K562 (cell line): ENCODE data around the gene MRPL48.
"Not testable (repeated sequence)": the region's sequence is repeated elsewhere in the genome, so short reads cannot be mapped to it uniquely, and the experiment has no call there.

ENCODE experiments used
- BACH1 ChIP-seq: fragments of 200-800 bp; sonication (Bioruptor generic); IDR thresholded peaks from 2 replicates; pipeline ENCODE4 v1.6.1; 2016; ENCODE audit warnings: missing genetic modification characterization, missing compliant biosample characterization
- BHLHE40 ChIP-seq: IDR thresholded peaks from 2 replicates; pipeline ENCODE4 v1.6.1; 2011; ENCODE audit warnings: low read length, improper control_type of control experiment
- FOXP1 ChIP-seq: sonication (generic); formaldehyde crosslinking; IDR thresholded peaks from 2 replicates; pipeline ENCODE4 v1.8.0; 2022; ENCODE audit warnings: mild to moderate bottlenecking, missing genetic modification reagents
- HLTF ChIP-seq: fragments of 450-650 bp; IDR thresholded peaks from 2 replicates; pipeline ENCODE4 v1.6.1; 2016
- JUN ChIP-seq, 2 experiments: sonication (generic) in 1 of 2; formaldehyde crosslinking in 1 of 2; IDR thresholded peaks; 2 replicates each; pipeline versions ENCODE4 v1.6.1 to v1.8.0; 2012 to 2022; ENCODE audit warnings: borderline replicate concordance in 2 of 2, mild to moderate bottlenecking in 2 of 2, improper control_type of control experiment in 1 of 2, low read depth in 1 of 2, low read length in 1 of 2, missing genetic modification reagents in 1 of 2
- SNIP1 ChIP-seq: fragments of 450-650 bp; IDR thresholded peaks from 2 replicates; pipeline ENCODE4 v1.7.1; 2017; ENCODE audit warnings: low read depth, mild to moderate bottlenecking
- SREBF1 ChIP-seq: fragments of 150-350 bp; IDR thresholded peaks from 2 replicates; pipeline ENCODE4 v1.6.1; 2014; ENCODE audit warnings: antibody characterized with exemption, low read depth, low read length, borderline replicate concordance
- ZNF24 ChIP-seq: fragments of 450-650 bp; IDR thresholded peaks from 2 replicates; pipeline ENCODE4 v1.6.1; 2016
- ZNF79 ChIP-seq: fragments of 250-450 bp; sonication (Bioruptor Pico); IDR thresholded peaks from 2 replicates; pipeline ENCODE4 v1.4.0; 2020; ENCODE audit warnings: low read depth, mild to moderate bottlenecking, moderate library complexity
- TF ChIP-seq, protein P1 (sequence below), 3 experiments: IDR thresholded peaks in 2 of 3; conservative IDR thresholded peaks in 1 of 3; 2 replicates each; pipeline ENCODE4 v1.5.1; 2011 to 2012; ENCODE audit warnings: low read length in 3 of 3, mild to moderate bottlenecking in 3 of 3, control low read depth in 2 of 3, improper control_type of control experiment in 1 of 3, inconsistent platforms in 1 of 3, low read depth in 1 of 3, mixed read lengths in 1 of 3, moderate library complexity in 1 of 3; ENCODE audit not compliant: insufficient read depth in 2 of 3
- TF ChIP-seq, protein P2 (sequence below): fragments of 450-650 bp; IDR thresholded peaks from 2 replicates; pipeline ENCODE4 v1.6.1; 2018; ENCODE audit not compliant: partially characterized antibody

DNA sequence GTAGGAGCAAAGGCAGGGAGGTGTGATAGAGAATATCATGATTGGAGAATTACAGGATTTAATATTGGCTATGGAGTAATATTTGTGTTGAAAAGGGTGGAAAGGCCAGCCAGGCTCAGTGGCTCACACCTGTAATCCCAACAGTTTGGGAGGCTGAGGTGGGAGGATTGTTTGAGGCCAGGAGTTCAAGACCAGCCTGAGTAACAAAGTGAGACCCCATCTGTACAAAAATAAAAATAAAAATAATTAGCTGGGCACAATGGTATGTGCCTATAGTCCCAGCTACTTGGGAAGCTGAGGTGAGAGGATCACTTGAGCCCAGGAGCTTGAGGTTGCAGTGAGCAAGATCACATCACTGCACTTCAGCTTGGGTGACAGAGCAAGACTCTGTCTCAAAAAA is 2.2 kb upstream of the MRPL48 start:
- TF ChIP-seq ZNF24; FOXP1 (CRISPR knock-in tag); JUN (IDR thresholded peaks at IDR 0.05; ENCODE audit: borderline replicate concordance, low read depth, low read length); JUN (CRISPR knock-in tag; IDR thresholded peaks at IDR 0.05; ENCODE audit: borderline replicate concordance); HLTF; BHLHE40; BACH1; ZNF79 (CRISPR knock-in tag); SNIP1; SREBF1: not testable (repeated sequence)
- TF ChIP-seq, protein P1, sequence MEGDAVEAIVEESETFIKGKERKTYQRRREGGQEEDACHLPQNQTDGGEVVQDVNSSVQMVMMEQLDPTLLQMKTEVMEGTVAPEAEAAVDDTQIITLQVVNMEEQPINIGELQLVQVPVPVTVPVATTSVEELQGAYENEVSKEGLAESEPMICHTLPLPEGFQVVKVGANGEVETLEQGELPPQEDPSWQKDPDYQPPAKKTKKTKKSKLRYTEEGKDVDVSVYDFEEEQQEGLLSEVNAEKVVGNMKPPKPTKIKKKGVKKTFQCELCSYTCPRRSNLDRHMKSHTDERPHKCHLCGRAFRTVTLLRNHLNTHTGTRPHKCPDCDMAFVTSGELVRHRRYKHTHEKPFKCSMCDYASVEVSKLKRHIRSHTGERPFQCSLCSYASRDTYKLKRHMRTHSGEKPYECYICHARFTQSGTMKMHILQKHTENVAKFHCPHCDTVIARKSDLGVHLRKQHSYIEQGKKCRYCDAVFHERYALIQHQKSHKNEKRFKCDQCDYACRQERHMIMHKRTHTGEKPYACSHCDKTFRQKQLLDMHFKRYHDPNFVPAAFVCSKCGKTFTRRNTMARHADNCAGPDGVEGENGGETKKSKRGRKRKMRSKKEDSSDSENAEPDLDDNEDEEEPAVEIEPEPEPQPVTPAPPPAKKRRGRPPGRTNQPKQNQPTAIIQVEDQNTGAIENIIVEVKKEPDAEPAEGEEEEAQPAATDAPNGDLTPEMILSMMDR (IDR thresholded peaks at IDR 0.05 in 2 of 3, conservative IDR thresholded peaks at IDR 0.05 in 1 of 3; ENCODE audit: insufficient read depth in 2 of 3, low read depth in 1 of 3, low read length in 3 of 3) = not testable (repeated sequence)
- TF ChIP-seq, protein P2, sequence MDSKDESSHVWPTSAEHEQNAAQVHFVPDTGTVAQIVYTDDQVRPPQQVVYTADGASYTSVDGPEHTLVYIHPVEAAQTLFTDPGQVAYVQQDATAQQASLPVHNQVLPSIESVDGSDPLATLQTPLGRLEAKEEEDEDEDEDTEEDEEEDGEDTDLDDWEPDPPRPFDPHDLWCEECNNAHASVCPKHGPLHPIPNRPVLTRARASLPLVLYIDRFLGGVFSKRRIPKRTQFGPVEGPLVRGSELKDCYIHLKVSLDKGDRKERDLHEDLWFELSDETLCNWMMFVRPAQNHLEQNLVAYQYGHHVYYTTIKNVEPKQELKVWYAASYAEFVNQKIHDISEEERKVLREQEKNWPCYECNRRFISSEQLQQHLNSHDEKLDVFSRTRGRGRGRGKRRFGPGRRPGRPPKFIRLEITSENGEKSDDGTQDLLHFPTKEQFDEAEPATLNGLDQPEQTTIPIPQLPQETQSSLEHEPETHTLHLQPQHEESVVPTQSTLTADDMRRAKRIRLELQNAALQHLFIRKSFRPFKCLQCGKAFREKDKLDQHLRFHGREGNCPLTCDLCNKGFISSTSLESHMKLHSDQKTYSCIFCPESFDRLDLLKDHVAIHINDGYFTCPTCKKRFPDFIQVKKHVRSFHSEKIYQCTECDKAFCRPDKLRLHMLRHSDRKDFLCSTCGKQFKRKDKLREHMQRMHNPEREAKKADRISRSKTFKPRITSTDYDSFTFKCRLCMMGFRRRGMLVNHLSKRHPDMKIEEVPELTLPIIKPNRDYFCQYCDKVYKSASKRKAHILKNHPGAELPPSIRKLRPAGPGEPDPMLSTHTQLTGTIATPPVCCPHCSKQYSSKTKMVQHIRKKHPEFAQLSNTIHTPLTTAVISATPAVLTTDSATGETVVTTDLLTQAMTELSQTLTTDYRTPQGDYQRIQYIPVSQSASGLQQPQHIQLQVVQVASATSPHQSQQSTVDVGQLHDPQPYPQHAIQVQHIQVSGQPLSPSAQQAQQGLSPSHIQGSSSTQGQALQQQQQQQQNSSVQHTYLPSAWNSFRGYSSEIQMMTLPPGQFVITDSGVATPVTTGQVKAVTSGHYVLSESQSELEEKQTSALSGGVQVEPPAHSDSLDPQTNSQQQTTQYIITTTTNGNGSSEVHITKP = not testable (repeated sequence)
